Type B pancreatic cell (in vitro differentiated cells): Measurements from ENCODE around the gene IGDCC3. TPM values are rescaled to one million over a fixed set of nuclear protein-coding genes. Genes with fewer than 3 reads are reported as not detected.

ENCODE experiments used
- DNase-seq: peaks from one replicate; pipeline ENCODE4 v3.0.0; 2021; ENCODE audit warnings: mixed read lengths; ENCODE audit not compliant: unreplicated experiment; ENCODE audit errors: extremely low spot score
- H3K27ac Mint-ChIP-seq: 2 replicates; pipeline ENCODE4 v1.8.0; 2021; ENCODE audit warnings: mild to moderate bottlenecking, mixed read lengths
- H3K27me3 Mint-ChIP-seq: 2 replicates; pipeline ENCODE4 v1.8.0; 2021; ENCODE audit warnings: mixed read lengths
- H3K36me3 Mint-ChIP-seq: 2 replicates; pipeline ENCODE4 v1.8.0; 2021; ENCODE audit warnings: mixed read lengths
- H3K4me1 Mint-ChIP-seq: one replicate; pipeline ENCODE4 v1.8.0; 2021; ENCODE audit warnings: mixed read lengths; ENCODE audit not compliant: unreplicated experiment
- H3K4me3 Mint-ChIP-seq: 2 replicates; pipeline ENCODE4 v1.8.0; 2021; ENCODE audit warnings: mild to moderate bottlenecking, mixed read lengths
- H3K9me3 Mint-ChIP-seq: 2 replicates; pipeline ENCODE4 v1.8.0; 2021; ENCODE audit warnings: mixed read lengths
- total RNA-seq: library from RNA; stranded (reverse); gene quantifications from 2 replicates; pipeline ENCODE4 v1.2.1, GENCODE V29; 2021; ENCODE audit warnings: low replicate concordance
- TF ChIP-seq, protein P1 (sequence below): fragments of 200-600 bp; sonication (generic); conservative IDR thresholded peaks from 2 replicates; pipeline ENCODE4 v1.5.0; 2021; ENCODE audit warnings: antibody characterized with exemption, mild to moderate bottlenecking

Gene IGDCC3
- total RNA-seq, 1 donor from 2014 or later: 169 TPM

DNA sequence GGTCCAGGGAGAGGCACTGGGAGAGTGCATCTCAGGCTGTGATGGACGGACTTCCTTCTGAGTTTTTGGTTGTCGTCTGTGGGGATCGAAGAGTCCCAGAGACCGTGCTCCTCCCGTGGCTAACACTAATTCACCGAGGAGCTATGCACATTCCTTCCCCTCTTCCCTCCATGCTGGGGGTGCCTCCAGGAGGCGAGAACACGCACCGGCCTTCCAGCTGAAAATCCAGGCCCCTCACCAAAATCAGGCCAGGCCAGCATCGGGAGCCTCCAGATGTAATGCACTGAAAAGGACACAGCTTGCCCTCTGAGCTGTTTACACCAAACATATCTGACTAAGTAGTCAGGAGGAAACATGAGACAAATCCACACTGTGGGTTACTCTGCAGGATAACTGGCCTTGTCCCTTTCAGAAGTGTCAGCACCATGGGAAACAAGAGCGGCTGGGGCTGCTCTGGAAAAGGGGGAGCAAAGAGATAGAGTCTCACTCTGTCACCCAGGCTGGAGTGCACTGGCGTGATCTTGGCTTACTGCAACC lies 67.9 kb downstream of the IGDCC3 start:
- DNase-seq: no peak
- Mint-ChIP-seq H3K9me3 (no peaks in the 10 kb centered on the region), H3K4me3 (peak overlapping the region; percentile 45), H3K4me1 (peaks cover 20% of the 10 kb centered on the region), H3K27me3 (peaks cover under 1% of the 10 kb centered on the region), H3K27ac (peak overlapping the region; percentile 49), H3K36me3 (no peaks in the 10 kb centered on the region)
- TF ChIP-seq, protein P1, sequence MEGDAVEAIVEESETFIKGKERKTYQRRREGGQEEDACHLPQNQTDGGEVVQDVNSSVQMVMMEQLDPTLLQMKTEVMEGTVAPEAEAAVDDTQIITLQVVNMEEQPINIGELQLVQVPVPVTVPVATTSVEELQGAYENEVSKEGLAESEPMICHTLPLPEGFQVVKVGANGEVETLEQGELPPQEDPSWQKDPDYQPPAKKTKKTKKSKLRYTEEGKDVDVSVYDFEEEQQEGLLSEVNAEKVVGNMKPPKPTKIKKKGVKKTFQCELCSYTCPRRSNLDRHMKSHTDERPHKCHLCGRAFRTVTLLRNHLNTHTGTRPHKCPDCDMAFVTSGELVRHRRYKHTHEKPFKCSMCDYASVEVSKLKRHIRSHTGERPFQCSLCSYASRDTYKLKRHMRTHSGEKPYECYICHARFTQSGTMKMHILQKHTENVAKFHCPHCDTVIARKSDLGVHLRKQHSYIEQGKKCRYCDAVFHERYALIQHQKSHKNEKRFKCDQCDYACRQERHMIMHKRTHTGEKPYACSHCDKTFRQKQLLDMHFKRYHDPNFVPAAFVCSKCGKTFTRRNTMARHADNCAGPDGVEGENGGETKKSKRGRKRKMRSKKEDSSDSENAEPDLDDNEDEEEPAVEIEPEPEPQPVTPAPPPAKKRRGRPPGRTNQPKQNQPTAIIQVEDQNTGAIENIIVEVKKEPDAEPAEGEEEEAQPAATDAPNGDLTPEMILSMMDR: no peak

DNA sequence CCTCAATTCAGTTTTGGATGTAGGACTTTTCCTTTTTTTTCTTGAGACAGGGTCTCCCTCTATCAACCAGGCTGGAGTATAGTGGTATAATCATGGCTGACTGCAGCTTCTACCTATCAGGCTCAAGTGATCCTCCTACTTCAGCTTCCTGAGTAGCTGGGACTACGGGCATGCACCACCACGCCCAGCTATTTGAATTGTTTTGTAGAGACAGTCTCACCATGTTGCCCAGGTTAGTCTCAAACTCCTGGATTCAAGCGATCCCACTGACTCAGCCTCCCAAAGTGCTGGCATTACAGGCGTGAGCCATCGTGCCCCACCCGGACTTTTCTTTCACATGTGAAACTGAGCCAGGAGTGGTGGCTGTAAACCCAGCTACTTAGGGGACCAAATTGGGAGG lies 69.8 kb downstream of the IGDCC3 start:
- TF ChIP-seq, protein P1: no peak
- DNase-seq: no peak
- no peak overlapping the region for H3K27ac Mint-ChIP-seq
- peaks cover 7% of the 10 kb centered on the region for H3K27me3 Mint-ChIP-seq
- H3K36me3 Mint-ChIP-seq: no peaks in the 10 kb centered on the region
- H3K4me1 Mint-ChIP-seq: peaks cover 24% of the 10 kb centered on the region
- no peaks in the 10 kb centered on the region for H3K9me3 Mint-ChIP-seq
- H3K4me3 Mint-ChIP-seq: no peak overlapping the region

DNA sequence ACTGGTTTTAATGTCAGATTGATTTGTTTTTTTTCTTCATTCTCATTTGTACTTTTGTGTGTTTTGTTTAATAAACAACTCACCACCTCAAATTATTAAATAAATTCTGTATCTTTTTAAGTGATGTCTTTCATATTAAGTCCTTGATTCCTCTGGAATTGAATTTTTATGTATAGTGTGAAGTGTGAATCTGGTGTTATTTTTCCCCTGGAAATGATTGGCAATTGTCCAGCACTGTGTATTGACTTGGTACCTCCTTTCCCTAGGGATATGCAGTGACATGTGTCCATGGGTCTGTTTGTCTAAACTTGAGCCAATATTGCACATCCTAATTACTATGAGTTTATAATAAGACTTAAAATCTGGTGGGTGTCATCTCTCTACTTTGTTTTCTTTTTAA lies 71.3 kb downstream of the IGDCC3 start:
- TF ChIP-seq, protein P1: no peak
- no peak for DNase-seq
- Mint-ChIP-seq H3K27ac (peak overlapping the region; percentile 43), H3K4me3 (no peak overlapping the region), H3K27me3 (peaks cover 7% of the 10 kb centered on the region), H3K4me1 (peaks cover 16% of the 10 kb centered on the region), H3K9me3 (no peaks in the 10 kb centered on the region), H3K36me3 (no peaks in the 10 kb centered on the region)

DNA sequence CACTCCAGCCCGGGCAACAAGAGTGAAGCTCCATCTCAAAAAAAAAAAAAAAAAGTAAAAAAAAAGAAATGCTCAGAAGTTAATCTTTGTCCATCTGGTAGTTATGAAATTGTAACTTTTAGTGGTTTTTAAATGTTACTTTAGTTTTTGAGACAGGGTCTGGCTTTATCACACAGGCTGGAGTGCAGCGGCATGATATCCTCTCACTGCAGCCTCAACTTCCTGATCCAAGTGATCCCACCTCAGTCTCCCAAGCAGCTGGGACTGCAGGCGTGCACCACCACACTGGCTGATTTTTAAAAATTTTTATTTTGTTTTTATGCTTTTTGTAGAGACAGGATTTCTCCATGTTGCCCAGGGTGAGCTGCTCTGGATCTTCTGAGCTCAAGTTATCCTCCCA lies 72.0 kb downstream of the IGDCC3 start:
- DNase-seq: no peak
- Mint-ChIP-seq H3K4me1 (peaks cover 16% of the 10 kb centered on the region), H3K4me3 (no peak overlapping the region), H3K27me3 (peaks cover 7% of the 10 kb centered on the region), H3K9me3 (no peaks in the 10 kb centered on the region), H3K27ac (no peak overlapping the region), H3K36me3 (no peaks in the 10 kb centered on the region)
- TF ChIP-seq, protein P1: no peak

DNA sequence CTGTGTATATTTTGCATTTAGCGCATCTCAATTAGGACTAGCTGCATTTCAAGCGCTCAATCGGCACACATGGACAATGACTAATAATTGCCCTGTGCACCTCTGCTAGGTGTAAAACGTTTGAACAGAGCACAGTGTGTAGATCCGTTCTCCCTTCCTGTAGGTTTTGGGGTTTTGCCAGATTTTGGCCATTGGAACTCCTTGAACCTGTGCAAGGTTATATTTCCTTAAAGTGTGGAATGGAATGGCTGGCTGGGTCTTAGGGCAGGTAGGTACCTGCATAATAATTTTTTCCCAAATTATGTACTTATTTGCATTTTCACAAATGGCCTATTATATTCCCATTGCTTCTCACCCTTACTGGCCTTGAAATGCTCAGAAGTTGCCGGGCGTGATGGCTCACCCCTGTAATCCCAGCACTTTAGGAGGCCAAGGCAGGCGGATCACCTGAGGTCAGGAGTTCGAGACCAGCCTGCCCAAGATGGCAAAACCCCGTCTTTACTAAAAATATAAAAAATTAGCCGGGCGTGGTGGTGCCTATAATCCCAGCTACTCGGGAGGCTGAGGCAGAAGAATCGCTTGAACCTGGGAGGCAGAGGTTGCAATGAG lies 72.5 kb downstream of the IGDCC3 start:
- Mint-ChIP-seq H3K27me3 (peaks cover 7% of the 10 kb centered on the region), H3K9me3 (no peaks in the 10 kb centered on the region), H3K4me1 (peaks cover 16% of the 10 kb centered on the region), H3K36me3 (no peaks in the 10 kb centered on the region), H3K4me3 (peak overlapping the region; percentile 94), H3K27ac (peak overlapping the region; percentile 99)
- no peak for DNase-seq
- TF ChIP-seq, protein P1: no peak
